Measurements from ENCODE around the gene ADORA3.

DNA sequence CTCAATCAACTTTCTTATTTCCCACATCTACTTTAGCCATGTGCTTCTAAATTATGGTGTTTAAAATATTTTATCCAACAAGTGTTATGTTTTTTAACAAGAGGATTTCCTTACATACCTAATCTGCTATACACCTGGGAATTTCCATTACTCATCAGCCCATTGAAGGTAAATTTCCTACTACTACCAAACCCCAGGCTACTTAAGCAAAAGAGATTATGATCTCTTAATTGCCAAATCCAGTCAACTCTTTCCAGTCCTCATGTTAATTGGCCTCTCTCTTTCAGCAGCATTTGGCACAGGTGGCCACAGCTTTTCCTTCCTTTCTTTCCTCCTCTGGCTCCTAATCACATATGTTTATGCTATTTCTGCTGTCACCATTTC is 34.7 kb downstream of the ADORA3 start:
- TF ChIP-seq, protein P1, sequence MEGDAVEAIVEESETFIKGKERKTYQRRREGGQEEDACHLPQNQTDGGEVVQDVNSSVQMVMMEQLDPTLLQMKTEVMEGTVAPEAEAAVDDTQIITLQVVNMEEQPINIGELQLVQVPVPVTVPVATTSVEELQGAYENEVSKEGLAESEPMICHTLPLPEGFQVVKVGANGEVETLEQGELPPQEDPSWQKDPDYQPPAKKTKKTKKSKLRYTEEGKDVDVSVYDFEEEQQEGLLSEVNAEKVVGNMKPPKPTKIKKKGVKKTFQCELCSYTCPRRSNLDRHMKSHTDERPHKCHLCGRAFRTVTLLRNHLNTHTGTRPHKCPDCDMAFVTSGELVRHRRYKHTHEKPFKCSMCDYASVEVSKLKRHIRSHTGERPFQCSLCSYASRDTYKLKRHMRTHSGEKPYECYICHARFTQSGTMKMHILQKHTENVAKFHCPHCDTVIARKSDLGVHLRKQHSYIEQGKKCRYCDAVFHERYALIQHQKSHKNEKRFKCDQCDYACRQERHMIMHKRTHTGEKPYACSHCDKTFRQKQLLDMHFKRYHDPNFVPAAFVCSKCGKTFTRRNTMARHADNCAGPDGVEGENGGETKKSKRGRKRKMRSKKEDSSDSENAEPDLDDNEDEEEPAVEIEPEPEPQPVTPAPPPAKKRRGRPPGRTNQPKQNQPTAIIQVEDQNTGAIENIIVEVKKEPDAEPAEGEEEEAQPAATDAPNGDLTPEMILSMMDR (IDR thresholded peaks at IDR 0.05; ENCODE audit: insufficient read depth, low read length): no peak
- TF ChIP-seq POLR2AphosphoS5 (IDR thresholded peaks at IDR 0.05; ENCODE audit: low read depth) (no peak), GABPA (IDR thresholded peaks at IDR 0.05; ENCODE audit: low read depth) (no peak), SPI1 (IDR thresholded peaks at IDR 0.05; ENCODE audit: borderline replicate concordance, low read depth) (no peak)
- TF ChIP-seq, protein P2, sequence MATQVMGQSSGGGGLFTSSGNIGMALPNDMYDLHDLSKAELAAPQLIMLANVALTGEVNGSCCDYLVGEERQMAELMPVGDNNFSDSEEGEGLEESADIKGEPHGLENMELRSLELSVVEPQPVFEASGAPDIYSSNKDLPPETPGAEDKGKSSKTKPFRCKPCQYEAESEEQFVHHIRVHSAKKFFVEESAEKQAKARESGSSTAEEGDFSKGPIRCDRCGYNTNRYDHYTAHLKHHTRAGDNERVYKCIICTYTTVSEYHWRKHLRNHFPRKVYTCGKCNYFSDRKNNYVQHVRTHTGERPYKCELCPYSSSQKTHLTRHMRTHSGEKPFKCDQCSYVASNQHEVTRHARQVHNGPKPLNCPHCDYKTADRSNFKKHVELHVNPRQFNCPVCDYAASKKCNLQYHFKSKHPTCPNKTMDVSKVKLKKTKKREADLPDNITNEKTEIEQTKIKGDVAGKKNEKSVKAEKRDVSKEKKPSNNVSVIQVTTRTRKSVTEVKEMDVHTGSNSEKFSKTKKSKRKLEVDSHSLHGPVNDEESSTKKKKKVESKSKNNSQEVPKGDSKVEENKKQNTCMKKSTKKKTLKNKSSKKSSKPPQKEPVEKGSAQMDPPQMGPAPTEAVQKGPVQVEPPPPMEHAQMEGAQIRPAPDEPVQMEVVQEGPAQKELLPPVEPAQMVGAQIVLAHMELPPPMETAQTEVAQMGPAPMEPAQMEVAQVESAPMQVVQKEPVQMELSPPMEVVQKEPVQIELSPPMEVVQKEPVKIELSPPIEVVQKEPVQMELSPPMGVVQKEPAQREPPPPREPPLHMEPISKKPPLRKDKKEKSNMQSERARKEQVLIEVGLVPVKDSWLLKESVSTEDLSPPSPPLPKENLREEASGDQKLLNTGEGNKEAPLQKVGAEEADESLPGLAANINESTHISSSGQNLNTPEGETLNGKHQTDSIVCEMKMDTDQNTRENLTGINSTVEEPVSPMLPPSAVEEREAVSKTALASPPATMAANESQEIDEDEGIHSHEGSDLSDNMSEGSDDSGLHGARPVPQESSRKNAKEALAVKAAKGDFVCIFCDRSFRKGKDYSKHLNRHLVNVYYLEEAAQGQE (IDR thresholded peaks at IDR 0.05; ENCODE audit: insufficient replicate concordance, low read depth): no peak

All from HL-60 (cell line).